ENCODE measurements around the gene PROZ.

The PROZ gene

GRCh38 chr13:113148407-113148806 lies 10.0 kb upstream of the PROZ start:
- Histone ChIP-seq H3K27ac (ENCODE audit: extremely low read depth, low read depth, low read length) (no peak overlapping the region), H3K4me1 (ENCODE audit: control insufficient read depth, insufficient read depth, low read length) (no peaks in the 10 kb centered on the region; the same call in 1 of the 2 replicates), H3K9me3 (ENCODE audit: control insufficient read depth, insufficient read depth, low read depth, low read length) (no peaks in the 10 kb centered on the region), H3K4me3 (ENCODE audit: low read depth, low read length) (no peak overlapping the region), H3K36me3 (ENCODE audit: control insufficient read depth in 2 of 2, insufficient read depth in 1 of 2, low read length in 2 of 2) (no peaks in the 10 kb centered on the region)
- POLR2A ChIA-PET, result no interaction called here
- TF ChIP-seq SCRT1 (tag by site-specific recombination; IDR thresholded peaks at IDR 0.05; ENCODE audit: borderline replicate concordance) (no peak), ZSCAN23 (tag by site-specific recombination; IDR thresholded peaks at IDR 0.05) (no peak), ELK4 (IDR thresholded peaks at IDR 0.05; ENCODE audit: borderline replicate concordance, low read depth, low read length) (no peak), ZNF558 (tag by site-specific recombination; IDR thresholded peaks at IDR 0.05) (no peak), ZNF239 (tag by site-specific recombination; IDR thresholded peaks at IDR 0.05) (no peak), ZNF621 (tag by site-specific recombination; IDR thresholded peaks at IDR 0.05) (no peak), ZNF398 (tag by site-specific recombination; IDR thresholded peaks at IDR 0.05) (no peak), ZBTB1 (tag by site-specific recombination; IDR thresholded peaks at IDR 0.05) (no peak), ZBTB48 (tag by site-specific recombination; IDR thresholded peaks at IDR 0.05) (no peak), ZNF18 (tag by site-specific recombination; IDR thresholded peaks at IDR 0.05) (no peak), BCL6B (tag by site-specific recombination; IDR thresholded peaks at IDR 0.05) (no peak), ZBTB44 (tag by site-specific recombination; IDR thresholded peaks at IDR 0.05) (no peak), PRDM4 (tag by site-specific recombination; IDR thresholded peaks at IDR 0.05) (no peak), ZNF169 (tag by site-specific recombination; IDR thresholded peaks at IDR 0.05) (no peak), ZNF311 (tag by site-specific recombination; IDR thresholded peaks at IDR 0.05; ENCODE audit: borderline replicate concordance) (no peak), ZNF324 (tag by site-specific recombination; IDR thresholded peaks at IDR 0.05) (no peak)
- CTCF ChIA-PET, result no interaction called here
